CD4-positive, alpha-beta memory T cell (primary cell): Measurements from ENCODE around the gene ZNF574. TPM values are rescaled to one million over a fixed set of nuclear protein-coding genes. Genes with fewer than 3 reads are reported as not detected.
A peak's percentile ranks its signal among the peaks of the same experiment; 100 is the strongest.

ENCODE experiments used
- CTCF ChIA-PET: fragments of 350-600 bp; sonication (Branson Sonifier 250); formaldehyde crosslinking; loops from one replicate; lab custom pipeline; 2021; ENCODE audit warnings: inconsistent platforms; ENCODE audit not compliant: partially characterized antibody; lab: Charles Lee
- POLR2A ChIA-PET: fragments of 350-600 bp; sonication (Branson Sonifier 250); formaldehyde crosslinking; loops from one replicate; lab custom pipeline; 2021; ENCODE audit not compliant: partially characterized antibody; lab: Charles Lee
- DNase-seq, 5 donors: peaks; one replicate each; pipeline versions ENCODE4 v3.0.0 to v3.0.0-alpha.2; 2020 to 2022; ENCODE audit warnings: mixed read lengths in 1 of 5
- H3K27ac ChIP-seq: one replicate; pipeline ENCODE4 v1.7.0; 2013; ENCODE audit warnings: low read depth, low read length
- H3K27me3 ChIP-seq: 2 replicates; pipeline ENCODE4 v1.7.0; 2013; ENCODE audit warnings: mild to moderate bottlenecking, low read length, moderate library complexity; ENCODE audit not compliant: insufficient read depth
- H3K36me3 ChIP-seq: 2 replicates; pipeline ENCODE4 v1.7.0; 2013; ENCODE audit warnings: mild to moderate bottlenecking, low read length, moderate library complexity; ENCODE audit not compliant: insufficient read depth
- H3K4me1 ChIP-seq: 2 replicates; pipeline ENCODE4 v1.7.0; 2013; ENCODE audit warnings: mild to moderate bottlenecking, low read length, moderate library complexity; ENCODE audit not compliant: insufficient read depth
- H3K4me3 ChIP-seq, 2 donors: one replicate each; pipeline ENCODE4 v1.7.0; 2013; ENCODE audit warnings: low read length in 2 of 2, mild to moderate bottlenecking in 1 of 2
- H3K9me3 ChIP-seq, 2 donors: one replicate each; pipeline ENCODE4 v1.7.0; 2013; ENCODE audit warnings: low read length in 2 of 2, control low read depth in 1 of 2; ENCODE audit not compliant: control insufficient read depth in 1 of 2
- H3K27ac Mint-ChIP-seq, 7 donors: one replicate each; pipeline ENCODE4 v1.8.0; 2020 to 2021; ENCODE audit warnings: mixed read lengths in 7 of 7, mild to moderate bottlenecking in 6 of 7, inconsistent platforms in 3 of 7, moderate library complexity in 3 of 7
- H3K27me3 Mint-ChIP-seq, 2 donors: one replicate each; pipeline ENCODE4 v1.8.0; 2020 to 2021; ENCODE audit warnings: mixed read lengths in 2 of 2
- H3K36me3 Mint-ChIP-seq, 2 donors: one replicate each; pipeline ENCODE4 v1.8.0; 2020 to 2021; ENCODE audit warnings: mixed read lengths in 2 of 2, inconsistent platforms in 1 of 2, mild to moderate bottlenecking in 1 of 2
- H3K4me1 Mint-ChIP-seq, 4 donors: one replicate each; pipeline ENCODE4 v1.8.0; 2020 to 2021; ENCODE audit warnings: mixed read lengths in 4 of 4, mild to moderate bottlenecking in 1 of 4
- H3K4me3 Mint-ChIP-seq, 8 donors: one replicate each; pipeline ENCODE4 v1.8.0; 2020 to 2021; ENCODE audit warnings: mixed read lengths in 8 of 8, mild to moderate bottlenecking in 7 of 8, moderate library complexity in 6 of 8, inconsistent platforms in 3 of 8
- H3K9me3 Mint-ChIP-seq, 8 donors: one replicate each; pipeline ENCODE4 v1.8.0; 2020 to 2021; ENCODE audit warnings: mixed read lengths in 8 of 8, mild to moderate bottlenecking in 5 of 8, inconsistent platforms in 3 of 8, moderate library complexity in 1 of 8
- intact Hi-C: fragments of 100-400 bp; cut with micrococcal nuclease; formaldehyde crosslinking; loops from one replicate; pipeline ENCODE4 v1.15.1; 2023
- polyA plus RNA-seq, 2 donors: library from polyadenylated mRNA; unstranded; fragments of 300-500 nt; fragmentation: Illumina TruSeq; gene quantifications; one replicate each; pipeline ENCODE4 v1.2.3, GENCODE V29; 2021
- total RNA-seq, 2 experiments: library from RNA; stranded (reverse); gene quantifications; one replicate each; pipeline ENCODE4 v1.2.3, GENCODE V29; 2021

ZNF574 gene
- total and polyA plus RNA-seq, 4 experiments from 2014 or later, result 14.8 to 26.0 (median 24.8) TPM

GRCh38 chr19:42130254-42130573, 54.2 kb downstream of the ZNF574 start:
- Mint-ChIP-seq H3K9me3 (no peaks in the 10 kb centered on the region), H3K27ac (peak overlapping the region; percentile 62 to 90 (median 84)), H3K36me3 (peaks cover 0 to 20% of the 10 kb centered on the region in 2 donors), H3K4me1 (peaks cover 41 to 81% (median 66%) of the 10 kb centered on the region in 4 donors), H3K4me3 (peak overlapping the region; percentile 27 to 80 (median 66)), H3K27me3 (no peaks in the 10 kb centered on the region)
- H3K27me3 ChIP-seq, result no peaks in the 10 kb centered on the region
- H3K36me3 ChIP-seq, result no peaks in the 10 kb centered on the region
- peak overlapping the region in 1 of 2 donors; percentile 33 for H3K4me3 ChIP-seq
- no peak for DNase-seq
- peaks cover 66% of the 10 kb centered on the region for H3K4me1 ChIP-seq
- CTCF ChIA-PET, result no interaction called here
- peak overlapping the region; percentile 20 for H3K27ac ChIP-seq
- no peaks in the 10 kb centered on the region for H3K9me3 ChIP-seq
- intact Hi-C loops, result loop anchor here (5.0 kb wide), 1 partner anchor 292 kb away; no protein-coding TSS in a partner anchor
- POLR2A ChIA-PET, result no interaction called here

Other genes with a start within 250 kb of the ZNF574 start
- gene LYPD4, start 231.5 kb upstream of the ZNF574 start, total RNA-seq, result not detected
- gene LYPD4, start 231.5 kb upstream of the ZNF574 start, polyA plus RNA-seq, result not detected
- not detected for gene DMRTC2, start 231.1 kb upstream of the ZNF574 start, total RNA-seq
- not detected for gene DMRTC2, start 231.1 kb upstream of the ZNF574 start, polyA plus RNA-seq
- 1,000 to 10,000 TPM; 3,807 to 4,015 TPM for gene RPS19, start 215.9 kb upstream of the ZNF574 start, total RNA-seq
- 1,000 to 10,000 TPM; 4,853 to 7,200 TPM for gene RPS19, start 215.9 kb upstream of the ZNF574 start, polyA plus RNA-seq
- gene CD79A, start 198.9 kb upstream of the ZNF574 start, total RNA-seq, result 1 to 10 TPM in 1 of 2 experiments, under 1 TPM in 1; 0.93 to 1.3 TPM
- gene CD79A, start 198.9 kb upstream of the ZNF574 start, polyA plus RNA-seq, result 10 to 100 TPM in 1 of 2 donors, 1 to 10 TPM in 1; 5.1 to 29.7 TPM
- gene ARHGEF1, start 193.0 kb upstream of the ZNF574 start, total RNA-seq, result 100 to 1,000 TPM; 956 to 992 TPM
- 100 to 1,000 TPM; 140 to 325 TPM for gene ARHGEF1, start 193.0 kb upstream of the ZNF574 start, polyA plus RNA-seq
- 1 to 10 TPM; 6.6 to 9.2 TPM for gene ERFL, start 147.7 kb upstream of the ZNF574 start, total RNA-seq
- gene ERFL, start 147.7 kb upstream of the ZNF574 start, polyA plus RNA-seq, result under 1 TPM in 1 of 2 donors, not detected in 1; 0.11 TPM
- 100 to 1,000 TPM in 1 of 2 experiments, 10 to 100 TPM in 1; 97.4 to 100 TPM for gene RABAC1, start 116.8 kb upstream of the ZNF574 start, total RNA-seq
- 100 to 1,000 TPM; 198 to 256 TPM for gene RABAC1, start 116.8 kb upstream of the ZNF574 start, polyA plus RNA-seq
- gene ATP1A3, start 81.9 kb upstream of the ZNF574 start, total RNA-seq, result 1 to 10 TPM; 2.7 to 3.5 TPM
- gene ATP1A3, start 81.9 kb upstream of the ZNF574 start, polyA plus RNA-seq, result under 1 TPM; 0.89 to 0.95 TPM
- under 1 TPM; 0.12 to 0.17 TPM for gene GRIK5, start 6.0 kb upstream of the ZNF574 start, total RNA-seq
- gene GRIK5, start 6.0 kb upstream of the ZNF574 start, polyA plus RNA-seq, result not detected
- gene POU2F2, start 56.3 kb downstream of the ZNF574 start, total RNA-seq, result 10 to 100 TPM; 68.5 to 69.3 TPM
- gene POU2F2, start 56.3 kb downstream of the ZNF574 start, polyA plus RNA-seq, result 10 to 100 TPM in 1 of 2 donors, 1 to 10 TPM in 1; 3.1 to 22.7 TPM
- 10 to 100 TPM; 68.4 to 71.5 TPM for gene DEDD2, start 141.5 kb downstream of the ZNF574 start, total RNA-seq
- gene DEDD2, start 141.5 kb downstream of the ZNF574 start, polyA plus RNA-seq, result 100 to 1,000 TPM; 141 to 162 TPM
- gene ZNF526, start 144.1 kb downstream of the ZNF574 start, total RNA-seq, result 10 to 100 TPM; 26.7 to 28.8 TPM
- gene ZNF526, start 144.1 kb downstream of the ZNF574 start, polyA plus RNA-seq, result 10 to 100 TPM in 1 of 2 donors, 1 to 10 TPM in 1; 2.3 to 10.2 TPM
- gene GSK3A, start 166.4 kb downstream of the ZNF574 start, total RNA-seq, result 10 to 100 TPM; 36.4 to 38.9 TPM
- 10 to 100 TPM; 10.0 to 23.6 TPM for gene GSK3A, start 166.4 kb downstream of the ZNF574 start, polyA plus RNA-seq
- gene ERF, start 179.0 kb downstream of the ZNF574 start, total RNA-seq, result 10 to 100 TPM; 38.5 to 39.9 TPM
- gene ERF, start 179.0 kb downstream of the ZNF574 start, polyA plus RNA-seq, result 1 to 10 TPM; 2.7 to 3.7 TPM
- gene CIC, start 193.1 kb downstream of the ZNF574 start, total RNA-seq, result 10 to 100 TPM; 81.6 to 82.6 TPM
- gene CIC, start 193.1 kb downstream of the ZNF574 start, polyA plus RNA-seq, result 1 to 10 TPM in 1 of 2 donors, not detected in 1; 3.5 TPM
- gene PRR19, start 226.0 kb downstream of the ZNF574 start, total RNA-seq, result under 1 TPM; 0.28 to 0.64 TPM
- gene PRR19, start 226.0 kb downstream of the ZNF574 start, polyA plus RNA-seq, result under 1 TPM; 0.48 to 0.85 TPM
- 10 to 100 TPM; 17.0 to 17.2 TPM for gene PAFAH1B3, start 226.5 kb downstream of the ZNF574 start, total RNA-seq
- 10 to 100 TPM; 35.0 to 43.7 TPM for gene PAFAH1B3, start 226.5 kb downstream of the ZNF574 start, polyA plus RNA-seq
- not detected for gene TMEM145, start 237.1 kb downstream of the ZNF574 start, total RNA-seq
- gene TMEM145, start 237.1 kb downstream of the ZNF574 start, polyA plus RNA-seq, result not detected
- gene MEGF8, start 249.5 kb downstream of the ZNF574 start, total RNA-seq, result 1 to 10 TPM; 8.6 to 9.5 TPM
- gene MEGF8, start 249.5 kb downstream of the ZNF574 start, polyA plus RNA-seq, result under 1 TPM; 0.09 to 0.42 TPM